K562 (cell line): ENCODE results near the gene CAPN12. TPM values are rescaled to one million over a fixed set of nuclear protein-coding genes. Genes with fewer than 3 reads are reported as not detected.

ENCODE experiments used
- ATAC-seq: fragments of 200-7000 bp; cut with Tn5 transposase; 3 replicates; pipeline ENCODE4 v1.9.1; 2020; ENCODE audit warnings: moderate library complexity
- BruUV-seq: library from RNA; stranded (reverse); fragments of 400-500 nt; replicated peaks from 2 replicates; lab custom pipeline; 2021; lab: Mats Ljungman, UMichigan
- CTCF ChIA-PET: fragments of 300-600 bp; formaldehyde crosslinking; extraction: SDS; loops from one replicate; lab custom pipeline; 2021; ENCODE audit warnings: low intra/inter-chr PET ratio; lab: Yijun Ruan, JAX
- POLR2A ChIA-PET: fragments of 300-600, 350-650 bp; sonication (Branson Sonifier 250); formaldehyde crosslinking; extraction: SDS; loops from one replicate; lab custom pipeline; 2021; ENCODE audit warnings: antibody characterized with exemption, inconsistent platforms; lab: Yijun Ruan, JAX
- DNase-seq, 4 experiments: peaks; one replicate each; pipeline versions ENCODE4 v3.0.0 to v3.0.0-alpha.2; 2011 to 2018; ENCODE audit warnings: low spot score in 3 of 4, mixed read lengths in 3 of 4; ENCODE audit errors: extremely low read depth in 1 of 4
- FAIRE-seq: peaks from 2 replicates; lab custom pipeline; 2011; peaks lifted over from hg19 to GRCh38; lab: Jason Lieb, UNC
- H2AFZ ChIP-seq: 2 replicates; pipeline ENCODE4 v1.6.0; 2011; ENCODE audit warnings: low read depth, low read length, control low read depth, inconsistent platforms
- H3K27ac ChIP-seq: fragments of 200-600 bp; 3 replicates; pipeline ENCODE4 v1.8.0; 2011; ENCODE audit warnings: low read depth, mild to moderate bottlenecking, control low read depth, inconsistent platforms, low read length, moderate library complexity, mixed read lengths; ENCODE audit errors: extremely low read depth
- H3K27me3 ChIP-seq, 2 experiments: fragments of 300-600 bp in 1 of 2; 2 replicates in 1 of 2; 3 replicates in 1 of 2; pipeline versions ENCODE4 v1.6.0 to v1.8.0; 2011; ENCODE audit warnings: inconsistent platforms in 2 of 2, low read length in 2 of 2, mild to moderate bottlenecking in 1 of 2, mixed read lengths in 1 of 2, moderate library complexity in 1 of 2; ENCODE audit not compliant: control insufficient read depth in 2 of 2, insufficient read depth in 2 of 2
- H3K36me3 ChIP-seq: fragments of 300-600 bp; 3 replicates; pipeline ENCODE4 v1.8.0; 2011; ENCODE audit warnings: mild to moderate bottlenecking, low read length, inconsistent platforms; ENCODE audit not compliant: control insufficient read depth, insufficient read depth
- H3K4me1 ChIP-seq, 2 experiments: fragments of 200-600 bp in 1 of 2; replicated peaks in 1 of 2; 2 replicates in 1 of 2; 3 replicates in 1 of 2; pipeline versions ENCODE4 v1.5.1 to v1.8.0; 2011; ENCODE audit warnings: inconsistent platforms in 2 of 2, low read length in 2 of 2, mild to moderate bottlenecking in 1 of 2, mixed read lengths in 1 of 2, moderate library complexity in 1 of 2; ENCODE audit not compliant: control insufficient read depth in 2 of 2, insufficient read depth in 2 of 2
- H3K4me2 ChIP-seq: 2 replicates; pipeline ENCODE4 v1.6.1; 2011; ENCODE audit warnings: low read length, control low read depth, inconsistent platforms, mixed read lengths; ENCODE audit not compliant: insufficient read depth
- H3K4me3 ChIP-seq: fragments of 200-600 bp; sonication (generic), shearing (Covaris generic); 2 replicates; pipeline ENCODE4 v1.5.1; 2016; ENCODE audit warnings: control low read depth, inconsistent platforms
- H3K79me2 ChIP-seq: fragments of 200-600 bp; 3 replicates; pipeline ENCODE4 v1.8.0; 2011; ENCODE audit warnings: low read length, inconsistent platforms; ENCODE audit not compliant: control insufficient read depth, insufficient read depth
- H3K9ac ChIP-seq, 2 experiments: 2 replicates each; pipeline versions ENCODE4 v1.6.0 to v1.6.1; 2011; ENCODE audit warnings: low read depth in 2 of 2, low read length in 2 of 2, control low read depth in 1 of 2, inconsistent platforms in 1 of 2, mild to moderate bottlenecking in 1 of 2, mixed read lengths in 1 of 2; ENCODE audit not compliant: insufficient read depth in 1 of 2
- H3K9me1 ChIP-seq: one replicate; pipeline ENCODE4 v1.6.0; 2011; ENCODE audit warnings: inconsistent platforms, mild to moderate bottlenecking, low read length, moderate library complexity; ENCODE audit not compliant: control insufficient read depth, insufficient read depth
- H3K9me3 ChIP-seq: replicated peaks from 2 replicates; pipeline ENCODE4 v1.5.1; 2011; ENCODE audit warnings: low read depth, low read length, inconsistent platforms; ENCODE audit not compliant: control insufficient read depth, insufficient read depth
- H4K20me1 ChIP-seq: replicated peaks from 2 replicates; pipeline ENCODE4 v1.6.1; 2011; ENCODE audit warnings: low read length, inconsistent platforms, mixed read lengths; ENCODE audit not compliant: control insufficient read depth, insufficient read depth
- JUN ChIP-seq, 2 experiments: sonication (generic) in 1 of 2; formaldehyde crosslinking in 1 of 2; IDR thresholded peaks; 2 replicates each; pipeline versions ENCODE4 v1.6.1 to v1.8.0; 2012 to 2022; ENCODE audit warnings: borderline replicate concordance in 2 of 2, mild to moderate bottlenecking in 2 of 2, improper control_type of control experiment in 1 of 2, low read depth in 1 of 2, low read length in 1 of 2, missing genetic modification reagents in 1 of 2
- KLF6 ChIP-seq: fragments of 250-450 bp; sonication (Bioruptor Pico); IDR thresholded peaks from 2 replicates; pipeline ENCODE4 v1.4.0; 2020; ENCODE audit warnings: mild to moderate bottlenecking, moderate library complexity, borderline replicate concordance
- PCBP1 ChIP-seq: fragments of 200-400 bp; formaldehyde crosslinking; IDR thresholded peaks from 2 replicates; pipeline ENCODE4 v1.6.1; 2018; ENCODE audit warnings: mild to moderate bottlenecking, low read depth, low read length; ENCODE audit not compliant: poor library complexity, severe bottlenecking
- POLR2G ChIP-seq: fragments of 200-400 bp; formaldehyde crosslinking; IDR thresholded peaks from 2 replicates; pipeline ENCODE4 v1.6.1; 2017; ENCODE audit warnings: low read depth, mild to moderate bottlenecking, antibody characterized with exemption, low read length, moderate library complexity
- RBM17 ChIP-seq: fragments of 200-400 bp; formaldehyde crosslinking; IDR thresholded peaks from 2 replicates; pipeline ENCODE4 v1.6.1; 2017; ENCODE audit warnings: low read depth, mild to moderate bottlenecking, low read length, borderline replicate concordance
- TAF7 ChIP-seq: fragments of 450-650 bp; IDR thresholded peaks from 2 replicates; pipeline ENCODE4 v1.6.1; 2016; ENCODE audit warnings: missing genetic modification characterization, missing compliant biosample characterization
- ZNF23 ChIP-seq: fragments of 250-450 bp; sonication (Bioruptor Pico); IDR thresholded peaks from 2 replicates; pipeline ENCODE4 v1.4.0; 2020; ENCODE audit warnings: mild to moderate bottlenecking
- ZNF311 ChIP-seq: fragments of 250-450 bp; sonication (Bioruptor Pico); IDR thresholded peaks from 2 replicates; pipeline ENCODE4 v1.4.0; 2020; ENCODE audit warnings: mild to moderate bottlenecking, moderate library complexity
- WGBS: fragments of 100-300 bp; shearing (Covaris generic); methylation state at CpG from one replicate; pipeline ENCODE4 v1.1.6; 2016; ENCODE audit warnings: low coverage, mixed read lengths; ENCODE audit not compliant: insufficient coverage; ENCODE audit errors: missing lambda C conversion rate; 5-methylcytosine and 5-hydroxymethylcytosine counted together
- in situ Hi-C: fragments of 300-500 bp; cut with MboI; formaldehyde crosslinking; loops from 4 replicates; pipeline ENCODE4 v1.15.0; 2018; ENCODE audit warnings: inconsistent platforms, mixed read lengths
- intact Hi-C: fragments of 100-400 bp; cut with micrococcal nuclease; formaldehyde crosslinking; loops from 2 replicates; pipeline ENCODE4 v1.14.2; 2022
- polyA plus RNA-seq, 8 experiments: library from polyadenylated mRNA; depleted of rRNA in 4 of 8; stranded (reverse) in 5 of 8; unstranded in 3 of 8; fragments of >200 nt; fragmentation: Nextera tagmentation in 2 of 8; fragmentation: Illumina TruSeq in 1 of 8; extraction: Ambion mirVana in 2 of 8; extraction: Trizol in 1 of 8; gene quantifications; 2 replicates each; pipeline versions ENCODE4 v1.2.1 to v1.2.3, GENCODE V29; 2011 to 2014; ENCODE audit warnings: inconsistent platforms in 1 of 8, missing spikeins in 1 of 8
- total RNA-seq, 7 experiments: library from RNA; depleted of rRNA in 6 of 7; stranded (reverse); fragments of >200 nt in 6 of 7; fragmentation: Illumina TruSeq in 2 of 7; extraction: Trizol in 2 of 7; gene quantifications; 2 replicates each; pipeline versions ENCODE4 v1.2.1 to v1.2.3, GENCODE V29; 2011 to 2021; ENCODE audit warnings: low replicate concordance in 1 of 7
- TF ChIP-seq, protein P1 (sequence below): sonication (generic); formaldehyde crosslinking; IDR thresholded peaks from 2 replicates; pipeline ENCODE4 v1.8.1; 2023; ENCODE audit warnings: mild to moderate bottlenecking, missing genetic modification reagents
- TF ChIP-seq, protein P2 (sequence below): fragments of 250-450 bp; sonication (Bioruptor Pico); IDR thresholded peaks from 2 replicates; pipeline ENCODE4 v1.8.0; 2021; ENCODE audit warnings: moderate library complexity, mild to moderate bottlenecking, inconsistent platforms

The CAPN12 gene
- total and polyA plus RNA-seq, 9 of the 15 experiments (the other 6 are each of a cell fraction or from before 2014, with no cell fraction given): 0.83 to 7.0 (median 1.6) TPM

- Histone ChIP-seq H3K9ac (peak overlapping the region in 1 of 2 experiments; percentile 46; a peak in 1 of 4 replicates), H3K4me2 (no peak overlapping the region), H3K4me3 (no peak overlapping the region), H4K20me1 (peaks cover 4% of the 10 kb centered on the region; the same call in 1 of the 2 replicates), H3K9me1 (no peaks in the 10 kb centered on the region), H3K79me2 (no peaks in the 10 kb centered on the region), H3K9me3 (no peaks in the 10 kb centered on the region), H3K4me1 (peaks cover 0 to 42% of the 10 kb centered on the region in 2 experiments; a peak in 1 of 5 replicates), H3K36me3 (peaks cover 97% of the 10 kb centered on the region; the same call in 2 of the 3 replicates), H2AFZ (no peak overlapping the region), H3K27ac (no peak overlapping the region), H3K27me3 (no peaks in the 10 kb centered on the region)
- ATAC-seq (no peak), DNase-seq (no peak), FAIRE-seq (no peak)
- intact Hi-C loops: no loop called here
- ChIA-PET CTCF (no interaction called here), POLR2A (no interaction called here)
- TF ChIP-seq PCBP1 (no peak), ZNF311 (CRISPR knock-in tag) (no peak), TAF7 (tag) (no peak), JUN (IDR thresholded peaks at IDR 0.05; ENCODE audit: borderline replicate concordance, low read depth, low read length) (no peak), JUN (CRISPR knock-in tag; IDR thresholded peaks at IDR 0.05; ENCODE audit: borderline replicate concordance) (no peak), RBM17 (no peak), ZNF23 (CRISPR knock-in tag) (no peak), POLR2G (0 out of 2 replicates have a peak, but pooled peaks have one; percentile 10), KLF6 (CRISPR knock-in tag) (no peak)
- TF ChIP-seq, protein P1, sequence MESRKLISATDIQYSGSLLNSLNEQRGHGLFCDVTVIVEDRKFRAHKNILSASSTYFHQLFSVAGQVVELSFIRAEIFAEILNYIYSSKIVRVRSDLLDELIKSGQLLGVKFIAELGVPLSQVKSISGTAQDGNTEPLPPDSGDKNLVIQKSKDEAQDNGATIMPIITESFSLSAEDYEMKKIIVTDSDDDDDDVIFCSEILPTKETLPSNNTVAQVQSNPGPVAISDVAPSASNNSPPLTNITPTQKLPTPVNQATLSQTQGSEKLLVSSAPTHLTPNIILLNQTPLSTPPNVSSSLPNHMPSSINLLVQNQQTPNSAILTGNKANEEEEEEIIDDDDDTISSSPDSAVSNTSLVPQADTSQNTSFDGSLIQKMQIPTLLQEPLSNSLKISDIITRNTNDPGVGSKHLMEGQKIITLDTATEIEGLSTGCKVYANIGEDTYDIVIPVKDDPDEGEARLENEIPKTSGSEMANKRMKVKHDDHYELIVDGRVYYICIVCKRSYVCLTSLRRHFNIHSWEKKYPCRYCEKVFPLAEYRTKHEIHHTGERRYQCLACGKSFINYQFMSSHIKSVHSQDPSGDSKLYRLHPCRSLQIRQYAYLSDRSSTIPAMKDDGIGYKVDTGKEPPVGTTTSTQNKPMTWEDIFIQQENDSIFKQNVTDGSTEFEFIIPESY (CRISPR knock-in tag): peak; percentile 77
- TF ChIP-seq, protein P2, sequence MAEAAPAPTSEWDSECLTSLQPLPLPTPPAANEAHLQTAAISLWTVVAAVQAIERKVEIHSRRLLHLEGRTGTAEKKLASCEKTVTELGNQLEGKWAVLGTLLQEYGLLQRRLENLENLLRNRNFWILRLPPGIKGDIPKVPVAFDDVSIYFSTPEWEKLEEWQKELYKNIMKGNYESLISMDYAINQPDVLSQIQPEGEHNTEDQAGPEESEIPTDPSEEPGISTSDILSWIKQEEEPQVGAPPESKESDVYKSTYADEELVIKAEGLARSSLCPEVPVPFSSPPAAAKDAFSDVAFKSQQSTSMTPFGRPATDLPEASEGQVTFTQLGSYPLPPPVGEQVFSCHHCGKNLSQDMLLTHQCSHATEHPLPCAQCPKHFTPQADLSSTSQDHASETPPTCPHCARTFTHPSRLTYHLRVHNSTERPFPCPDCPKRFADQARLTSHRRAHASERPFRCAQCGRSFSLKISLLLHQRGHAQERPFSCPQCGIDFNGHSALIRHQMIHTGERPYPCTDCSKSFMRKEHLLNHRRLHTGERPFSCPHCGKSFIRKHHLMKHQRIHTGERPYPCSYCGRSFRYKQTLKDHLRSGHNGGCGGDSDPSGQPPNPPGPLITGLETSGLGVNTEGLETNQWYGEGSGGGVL (CRISPR knock-in tag): no peak
- no TSS peak for BruUV-seq
- in situ Hi-C loops: no loop called here
- WGBS: 95% methylated on average over 15 of the region's 15 CpGs
Measured at GRCh38 chr19:38720559-38721236, 23.6 kb downstream of the CAPN12 start.
